ENCODE data around the gene RBKS. TPM values are rescaled to one million over a fixed set of nuclear protein-coding genes. Genes with fewer than 3 reads are reported as not detected.
"Not testable (repeated sequence)": the region's sequence is repeated elsewhere in the genome, so short reads cannot be mapped to it uniquely, and the experiment has no call there.

RBKS gene
- total and polyA plus RNA-seq, 8 donors = 1.5 to 3.9 (median 2.4) TPM

DNA sequence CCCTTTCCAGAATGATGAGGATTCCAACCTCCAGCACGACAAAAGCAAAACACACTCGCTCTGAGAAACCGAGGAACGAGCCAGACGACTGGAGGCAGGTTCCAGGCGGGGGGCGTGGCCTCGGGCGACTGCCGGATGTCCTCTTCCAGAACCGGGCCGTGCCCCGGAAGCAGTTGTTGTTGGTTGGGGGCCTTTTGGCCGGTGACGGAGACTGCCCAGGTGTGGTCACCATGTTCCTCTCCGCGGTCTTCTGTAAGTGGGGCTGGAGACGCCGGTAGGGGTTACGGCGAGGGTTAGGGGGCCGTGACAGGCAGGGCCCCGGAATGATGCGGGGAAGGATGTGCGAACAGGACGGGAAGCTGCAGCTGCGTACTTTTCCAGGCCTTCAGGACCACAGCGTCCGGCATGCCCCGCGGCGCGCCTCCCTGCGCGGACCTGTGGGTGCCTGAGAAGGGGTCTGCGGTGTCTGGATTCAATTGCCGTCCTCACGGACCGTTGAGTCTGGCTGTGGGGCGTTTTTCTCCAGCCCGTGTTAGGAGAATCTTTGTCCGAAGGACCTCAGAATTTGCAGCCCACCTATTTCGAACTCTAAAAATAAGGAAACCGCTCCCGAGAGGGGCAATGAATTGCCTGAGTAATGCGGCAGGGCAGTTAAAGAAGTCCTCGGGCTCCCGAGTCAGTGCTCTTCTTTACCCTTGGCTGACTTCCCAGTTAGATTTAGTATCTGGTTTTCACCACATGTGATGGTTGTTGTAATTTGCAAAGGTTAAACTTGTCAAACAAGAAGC, 118.4 kb downstream of the RBKS start, which contains the start of gene MRPL33:
Gene MRPL33 (plus strand): TSS at position 172 of the 788 bp plus-strand sequence. CDS start 59 bp downstream, at position 231.
- FAIRE-seq (no peak), ATAC-seq (peak; percentile 96 to 98 (median 98))
- H3K4me1 ChIP-seq = peaks cover 17 to 20% (median 19%) of the 10 kb centered on the region in 3 donors

GRCh38 chr2:27771202-27771547, 119.0 kb downstream of the RBKS start:
- FAIRE-seq (no peak), ATAC-seq (no peak), DNase-seq (no peak)
- 1 to 3% methylated on average over 13 of the region's 13 CpGs for WGBS, 2 donors
- Histone ChIP-seq H3K9me3 (no peaks in the 10 kb centered on the region), H3K27me3 (no peaks in the 10 kb centered on the region), H3K4me3 (peak overlapping the region; percentile 53 to 87 (median 56)), H3K27ac (peak overlapping the region; percentile 79 to 95 (median 86)), H3K36me3 (no peaks in the 10 kb centered on the region), H3K4me1 (peaks cover 15 to 21% (median 19%) of the 10 kb centered on the region in 3 donors)
- TF ChIP-seq CTCF (IDR thresholded peaks at IDR 0.05) = no peak
- intact Hi-C loops (cut with DNase I) = no loop called here

More for the DNA sequence above, 118.4 kb downstream of the RBKS start, which contains the start of gene MRPL33:
- DNase-seq = peak; percentile 95 to 98 (median 96)
- Histone ChIP-seq H3K9me3 (no peaks in the 10 kb centered on the region), H3K27me3 (no peaks in the 10 kb centered on the region), H3K36me3 (no peaks in the 10 kb centered on the region), H3K27ac (peak within 1 kb of the TSS; percentile 79 to 95 (median 86)), H3K4me3 (peak within 1 kb of the TSS; percentile 53 to 87 (median 56))
- intact Hi-C loops (cut with DNase I) = no loop called here
- no peak for TF ChIP-seq CTCF (IDR thresholded peaks at IDR 0.05)
- 0 to 1% methylated on average over 47 to 48 of the region's 48 CpGs for WGBS, 2 donors

DNA sequence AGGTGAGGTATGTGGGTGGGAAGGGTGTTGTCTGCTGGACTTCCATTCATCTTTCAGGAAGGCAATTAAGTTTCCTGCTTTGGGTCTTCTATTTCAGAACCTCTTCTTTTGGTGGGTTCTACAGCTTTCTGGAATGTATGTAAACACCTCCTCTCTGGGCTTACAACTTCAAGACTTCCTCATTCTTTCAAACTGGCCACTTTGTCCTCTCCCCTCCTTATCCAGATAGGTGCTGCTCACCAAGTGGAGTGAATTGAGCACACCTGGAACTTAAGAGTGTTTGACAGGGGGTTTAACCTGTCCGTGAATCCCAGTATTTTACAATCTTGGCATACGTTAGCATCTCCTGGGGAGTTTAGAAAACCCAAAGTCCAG, 123.9 kb downstream of the RBKS start:
- FAIRE-seq = no peak
- peak overlapping the region in 2 of 4 donors; percentile 29 to 35 for H3K4me3 ChIP-seq

GRCh38 chr2:27765621-27766286, 124.4 kb downstream of the RBKS start:
- ATAC-seq (peak; percentile 72 to 85 (median 80)), DNase-seq (peak; percentile 77 to 91 (median 83)), FAIRE-seq (no peak)
- Histone ChIP-seq H3K27me3 (no peaks in the 10 kb centered on the region), H3K4me1 (peaks cover 7 to 22% (median 13%) of the 10 kb centered on the region in 3 donors), H3K4me3 (peak overlapping the region in 2 of 4 donors; percentile 29 to 35), H3K27ac (peak overlapping the region; percentile 50 to 90 (median 68)), H3K9me3 (no peaks in the 10 kb centered on the region), H3K36me3 (no peaks in the 10 kb centered on the region)
- intact Hi-C loops (cut with DNase I) = no loop called here
- 8 to 9% methylated on average over 29 of the region's 29 CpGs for WGBS, 2 donors
- no peak for TF ChIP-seq CTCF (IDR thresholded peaks at IDR 0.05)

More for the DNA sequence above, 123.9 kb downstream of the RBKS start:
- Histone ChIP-seq H3K36me3 (no peaks in the 10 kb centered on the region), H3K27ac (peak overlapping the region; percentile 50 to 90 (median 68)), H3K27me3 (no peaks in the 10 kb centered on the region), H3K9me3 (no peaks in the 10 kb centered on the region), H3K4me1 (peaks cover 7 to 22% (median 13%) of the 10 kb centered on the region in 3 donors)
- 35 to 38% methylated on average over 2 of the region's 2 CpGs for WGBS, 2 donors
- ATAC-seq = peak; percentile 11 to 57 (median 24)
- TF ChIP-seq CTCF (IDR thresholded peaks at IDR 0.05) = no peak
- no peak for DNase-seq
- intact Hi-C loops (cut with DNase I) = no loop called here

DNA sequence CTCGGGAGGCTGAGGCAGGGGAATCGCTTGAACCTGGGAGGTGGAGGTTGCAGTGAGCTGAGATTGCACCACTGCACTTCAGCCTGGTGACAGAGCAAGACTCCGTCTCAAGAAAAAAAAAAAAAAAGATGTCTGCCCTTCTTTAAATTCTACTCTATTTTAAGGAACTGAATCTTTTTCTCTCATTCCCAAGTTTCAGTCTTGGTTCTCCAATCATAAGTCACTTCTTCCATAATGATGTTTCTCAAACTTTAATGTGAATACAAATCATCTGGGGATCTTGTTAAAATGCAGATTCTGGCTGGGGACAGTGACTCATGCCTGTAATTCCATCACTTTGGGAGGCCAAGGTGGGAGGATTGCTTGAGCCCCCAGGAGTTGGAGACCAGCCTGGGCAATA, 125.7 kb downstream of the RBKS start:
- ATAC-seq; intact Hi-C loops (cut with DNase I); H3K4me3 ChIP-seq; H3K9me3 ChIP-seq; H3K36me3 ChIP-seq; H3K27me3 ChIP-seq; DNase-seq; FAIRE-seq: not testable (repeated sequence)
- peaks cover 7 to 22% (median 13%) of the 10 kb centered on the region in 3 donors for H3K4me1 ChIP-seq
- peak overlapping the region in 1 of 4 donors; percentile 4 for H3K27ac ChIP-seq
- 76 to 92% methylated on average over 3 of the region's 3 CpGs for WGBS, 2 donors
